Stimulated activated effector memory CD8-positive, alpha-beta T cell treated with anti-CD3 and anti-CD28 coated beads, Interleukin-12 subunit alpha, Interleukin-12 subunit beta, amount 100 ng/mL, for 72 hours (primary cell): ENCODE data around the gene TTLL10.
"Not testable (repeated sequence)": the region's sequence is repeated elsewhere in the genome, so short reads cannot be mapped to it uniquely, and the experiment has no call there.

ENCODE experiments used
- ATAC-seq: fragments of 150-1000 bp; cut with Tn5 transposase; 2 replicates; pipeline ENCODE4 v1.10.0; 2021
- DNase-seq, 2 donors: peaks; one replicate each; pipeline ENCODE4 v3.0.0; 2021 to 2022; ENCODE audit warnings: low spot score in 2 of 2
- H3K27ac Mint-ChIP-seq: one replicate; pipeline ENCODE4 v1.8.0; 2022; ENCODE audit warnings: mild to moderate bottlenecking, mixed read lengths
- H3K36me3 Mint-ChIP-seq: one replicate; pipeline ENCODE4 v1.8.0; 2022; ENCODE audit warnings: mild to moderate bottlenecking, mixed read lengths
- H3K4me1 Mint-ChIP-seq: one replicate; pipeline ENCODE4 v1.8.0; 2022; ENCODE audit warnings: mixed read lengths
- H3K4me3 Mint-ChIP-seq: one replicate; pipeline ENCODE4 v1.8.0; 2022; ENCODE audit warnings: mild to moderate bottlenecking, mixed read lengths
- H3K9me3 Mint-ChIP-seq: one replicate; pipeline ENCODE4 v1.8.0; 2022; ENCODE audit warnings: mixed read lengths

TTLL10 gene

DNA sequence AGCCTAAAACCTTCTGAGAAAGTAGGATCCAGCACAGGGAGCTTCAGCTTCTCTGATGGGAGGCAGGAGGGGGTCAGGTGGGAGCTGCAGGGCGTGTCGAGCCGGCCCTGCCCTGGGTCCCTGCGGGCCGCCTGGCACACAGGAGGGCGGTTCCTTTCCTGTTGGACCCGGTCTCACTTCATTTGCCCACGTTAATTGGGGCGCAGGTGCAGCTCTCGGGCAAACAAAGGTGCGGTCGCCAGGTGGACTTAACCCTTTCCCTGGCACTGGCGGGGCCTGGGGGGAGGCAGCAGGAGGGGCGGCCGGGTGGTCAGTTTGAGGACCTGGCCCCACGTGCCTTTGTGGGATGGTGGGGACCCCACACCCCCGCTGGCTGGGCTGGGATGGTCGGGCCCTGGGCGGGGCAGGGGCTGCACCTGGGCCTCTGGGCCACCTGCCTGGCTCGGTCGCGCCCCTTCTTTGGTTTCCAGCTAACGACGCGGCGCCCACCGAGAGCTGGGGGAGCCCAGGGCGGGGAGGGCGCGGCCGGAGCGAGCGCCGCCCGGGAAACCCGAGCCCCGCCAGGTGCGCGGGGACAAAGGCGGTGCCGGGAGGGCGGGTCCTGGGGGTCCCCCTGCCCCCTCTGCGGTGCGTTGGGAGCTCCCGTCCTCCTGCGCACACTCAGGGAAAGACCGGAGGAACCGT is 37.0 kb upstream of the TTLL10 start:
- H3K27ac Mint-ChIP-seq = no peak overlapping the region
- H3K4me1 Mint-ChIP-seq = peaks cover 17% of the 10 kb centered on the region
- H3K4me3 Mint-ChIP-seq = peak overlapping the region; percentile 57

DNA sequence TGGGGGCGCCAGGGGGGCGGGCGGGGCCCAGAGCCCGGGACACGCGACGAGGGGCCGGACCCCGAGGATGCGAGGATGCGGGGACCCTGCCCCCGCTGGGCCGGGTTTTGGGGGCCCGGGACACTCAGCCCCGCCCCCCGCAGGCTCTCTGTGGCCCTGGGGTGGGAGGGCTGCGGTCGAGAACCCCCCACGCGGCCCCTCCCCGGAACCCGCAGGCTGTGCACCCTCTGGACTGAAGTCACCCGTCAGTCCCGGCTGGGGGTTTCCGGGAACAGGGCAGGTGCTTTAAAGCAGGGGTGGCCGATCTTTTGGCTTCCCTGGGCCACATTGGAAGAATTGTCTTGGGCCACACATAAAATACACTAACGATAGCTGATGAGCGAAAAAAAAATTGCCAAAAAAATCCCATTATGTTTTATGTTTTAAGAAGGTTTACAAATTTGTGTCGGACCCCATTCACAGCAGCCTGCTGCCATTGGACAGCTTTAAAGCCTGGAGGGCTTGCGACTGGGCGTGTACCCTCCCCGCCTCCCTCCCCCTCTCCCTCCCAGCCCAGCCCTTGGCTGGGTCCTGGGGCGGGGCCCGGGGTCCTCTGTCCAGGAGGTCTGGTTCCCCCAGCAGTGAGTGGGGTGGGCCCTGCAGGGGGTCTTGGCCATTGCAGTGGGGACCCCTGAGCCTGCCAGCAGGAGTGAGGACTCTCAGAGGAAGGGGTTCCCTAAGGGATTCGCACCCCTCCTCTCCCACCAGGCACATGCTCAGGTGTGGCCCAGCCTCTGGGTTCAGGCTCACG is 36.2 kb upstream of the TTLL10 start:
- peaks cover 5% of the 10 kb centered on the region for H3K36me3 Mint-ChIP-seq
- H3K4me1 Mint-ChIP-seq = peaks cover 22% of the 10 kb centered on the region
- H3K27ac Mint-ChIP-seq = peak overlapping the region; percentile 81
- H3K9me3 Mint-ChIP-seq = no peaks in the 10 kb centered on the region
- peak overlapping the region; percentile 57 for H3K4me3 Mint-ChIP-seq
- DNase-seq (peak; percentile 55 to 77), ATAC-seq (peak; percentile 82)

More for the DNA sequence above, 37.0 kb upstream of the TTLL10 start:
- H3K36me3 Mint-ChIP-seq = peaks cover 5% of the 10 kb centered on the region
- no peaks in the 10 kb centered on the region for H3K9me3 Mint-ChIP-seq
- ATAC-seq = peak; percentile 17
- DNase-seq = no peak

GRCh38 chr1:1140673-1141072 is 33.0 kb upstream of the TTLL10 start:
- DNase-seq = no peak

DNA sequence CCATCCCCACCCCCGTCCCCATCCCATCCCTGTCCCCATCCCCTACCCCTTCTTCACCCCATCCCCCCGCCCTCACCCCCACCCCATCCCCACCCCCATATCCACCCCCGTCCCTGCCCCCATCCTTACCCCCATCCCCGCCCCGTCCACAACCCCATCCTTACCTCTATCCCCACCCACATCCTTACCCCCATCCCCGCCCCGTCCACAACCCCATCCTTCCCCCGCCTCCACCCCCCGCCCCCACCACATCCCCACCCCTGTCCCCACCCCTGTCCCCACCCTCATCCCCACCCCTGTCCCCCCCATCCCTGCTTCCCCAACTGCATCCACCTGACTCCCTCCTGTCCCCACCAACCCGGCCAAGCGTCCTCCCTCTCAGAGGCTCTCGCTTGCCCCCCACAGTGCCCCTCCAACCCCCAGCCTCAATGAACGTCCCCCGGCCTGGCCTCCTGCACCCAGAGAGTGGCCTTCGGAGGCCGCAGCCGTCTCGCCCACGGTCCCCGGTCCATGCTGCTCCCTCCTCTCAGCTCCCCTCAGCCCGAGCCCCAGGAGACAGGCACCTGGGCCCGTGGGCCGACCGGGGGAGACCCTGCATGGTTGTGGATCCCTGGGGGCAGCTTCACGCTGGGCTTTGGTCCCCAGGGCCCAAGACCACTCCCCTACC is 32.3 kb upstream of the TTLL10 start:
- Mint-ChIP-seq H3K36me3 (peaks cover 5% of the 10 kb centered on the region), H3K4me3 (no peak overlapping the region), H3K9me3 (no peaks in the 10 kb centered on the region), H3K4me1 (peaks cover 35% of the 10 kb centered on the region), H3K27ac (peak overlapping the region; percentile 23)
- DNase-seq = no peak
- ATAC-seq = no peak

More at GRCh38 chr1:1140673-1141072, 33.0 kb upstream of the TTLL10 start:
- Mint-ChIP-seq H3K36me3 (peaks cover 5% of the 10 kb centered on the region), H3K4me3 (no peak overlapping the region), H3K4me1 (peaks cover 39% of the 10 kb centered on the region), H3K27ac (no peak overlapping the region), H3K9me3 (no peaks in the 10 kb centered on the region)
- ATAC-seq = no peak

GRCh38 chr1:1141911-1142250 is 31.8 kb upstream of the TTLL10 start:
- peaks cover 5% of the 10 kb centered on the region for H3K36me3 Mint-ChIP-seq
- peak overlapping the region; percentile 88 for H3K27ac Mint-ChIP-seq
- H3K9me3 Mint-ChIP-seq = no peaks in the 10 kb centered on the region
- DNase-seq (no peak), ATAC-seq (no peak)
- H3K4me1 Mint-ChIP-seq = peaks cover 32% of the 10 kb centered on the region
- no peak overlapping the region for H3K4me3 Mint-ChIP-seq

DNA sequence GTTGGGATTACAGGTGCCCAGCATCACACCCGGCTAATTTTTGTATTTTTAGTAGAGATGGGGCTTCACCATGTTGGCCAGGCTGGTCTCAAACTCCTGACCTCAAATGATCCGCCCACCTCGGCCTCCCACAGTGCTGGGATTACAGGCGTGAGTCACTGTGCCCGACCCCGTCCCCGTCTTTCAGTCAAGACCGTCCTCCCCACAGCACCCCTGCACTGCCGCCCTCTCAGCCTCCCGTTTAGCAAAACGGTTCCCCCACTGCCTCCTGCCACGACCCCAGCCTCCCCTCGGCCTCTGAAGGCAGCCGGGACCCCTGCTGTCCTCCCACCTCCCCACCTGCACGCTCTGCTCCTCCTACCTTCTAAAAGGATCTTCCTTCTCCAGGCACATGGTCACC is 31.3 kb upstream of the TTLL10 start:
- Mint-ChIP-seq H3K27ac (peak overlapping the region; percentile 88), H3K4me1 (peaks cover 30% of the 10 kb centered on the region)
- H3K36me3 Mint-ChIP-seq, ATAC-seq, H3K9me3 Mint-ChIP-seq, DNase-seq, H3K4me3 Mint-ChIP-seq: not testable (repeated sequence)

- Mint-ChIP-seq H3K9me3 (no peaks in the 10 kb centered on the region), H3K36me3 (peaks cover 5% of the 10 kb centered on the region), H3K4me3 (no peak overlapping the region), H3K27ac (peak overlapping the region; percentile 88), H3K4me1 (peaks cover 26% of the 10 kb centered on the region)
- DNase-seq = no peak
- ATAC-seq = no peak
Observed at GRCh38 chr1:1142844-1143243, 30.8 kb upstream of the TTLL10 start.

DNA sequence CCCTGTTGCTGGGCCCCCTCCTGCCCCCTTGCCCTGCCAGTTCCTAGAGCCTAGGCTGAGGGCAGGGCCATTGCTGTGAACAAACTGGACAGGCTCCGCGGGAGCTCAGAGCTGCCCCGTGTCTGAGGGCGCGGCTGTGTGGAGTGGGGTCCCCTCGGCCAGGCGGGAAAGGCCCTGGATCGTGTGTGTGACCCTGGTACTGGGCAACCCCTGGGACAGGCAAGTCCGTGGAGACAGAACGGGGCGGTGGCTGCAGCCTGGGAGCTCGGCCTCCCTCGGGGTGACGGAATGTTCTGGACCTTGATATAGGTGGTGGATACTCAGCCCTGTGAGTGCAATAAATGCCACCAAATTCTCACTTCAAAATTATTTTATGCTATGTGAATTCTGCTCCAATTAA is 30.0 kb upstream of the TTLL10 start:
- ATAC-seq = no peak
- no peaks in the 10 kb centered on the region for H3K9me3 Mint-ChIP-seq
- H3K27ac Mint-ChIP-seq = peak overlapping the region; percentile 88
- no peak for DNase-seq
- H3K4me3 Mint-ChIP-seq = peak overlapping the region; percentile 14
- peaks cover 30% of the 10 kb centered on the region for H3K4me1 Mint-ChIP-seq
- H3K36me3 Mint-ChIP-seq = peaks cover 1% of the 10 kb centered on the region

- peaks cover 30% of the 10 kb centered on the region for H3K4me1 Mint-ChIP-seq
- no peaks in the 10 kb centered on the region for H3K36me3 Mint-ChIP-seq
- DNase-seq = no peak
- peak; percentile 68 for ATAC-seq
- peak overlapping the region; percentile 14 for H3K4me3 Mint-ChIP-seq
- H3K27ac Mint-ChIP-seq = peak overlapping the region; percentile 88
- H3K9me3 Mint-ChIP-seq = no peaks in the 10 kb centered on the region
Observed at GRCh38 chr1:1144122-1144842, 29.4 kb upstream of the TTLL10 start.

- Mint-ChIP-seq H3K27ac (no peak overlapping the region), H3K9me3 (no peaks in the 10 kb centered on the region), H3K4me3 (no peak overlapping the region), H3K4me1 (peaks cover 30% of the 10 kb centered on the region), H3K36me3 (no peaks in the 10 kb centered on the region)
- no peak for ATAC-seq
- DNase-seq = no peak
Observed at GRCh38 chr1:1144843-1145546, 28.7 kb upstream of the TTLL10 start.

GRCh38 chr1:1145547-1145914 is 28.1 kb upstream of the TTLL10 start:
- H3K4me1 Mint-ChIP-seq = peaks cover 30% of the 10 kb centered on the region
- DNase-seq = no peak
- H3K9me3 Mint-ChIP-seq = no peaks in the 10 kb centered on the region
- H3K36me3 Mint-ChIP-seq = no peaks in the 10 kb centered on the region
- no peak overlapping the region for H3K4me3 Mint-ChIP-seq
- no peak for ATAC-seq
- H3K27ac Mint-ChIP-seq = no peak overlapping the region

DNA sequence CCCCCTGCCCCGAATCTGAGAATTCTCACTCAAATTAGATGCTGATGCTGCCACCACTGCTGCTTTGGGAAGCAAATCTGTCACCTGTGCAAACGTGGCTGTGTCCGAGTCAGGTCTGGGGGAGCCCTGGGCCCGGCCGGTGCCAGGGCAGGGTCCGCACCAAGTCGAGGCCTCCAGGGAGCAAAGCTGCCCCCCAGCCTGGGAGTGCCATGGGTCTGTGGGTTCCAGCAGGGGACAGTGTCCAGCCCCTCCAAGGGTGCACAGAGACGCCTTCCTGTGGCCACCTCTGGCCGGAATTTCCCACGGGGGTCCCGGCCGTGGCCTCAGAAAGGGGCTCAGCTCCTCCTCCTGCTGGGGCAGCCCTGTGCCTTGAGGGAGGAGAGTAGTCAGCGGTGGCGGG is 27.7 kb upstream of the TTLL10 start:
- H3K27ac Mint-ChIP-seq = no peak overlapping the region

DNA sequence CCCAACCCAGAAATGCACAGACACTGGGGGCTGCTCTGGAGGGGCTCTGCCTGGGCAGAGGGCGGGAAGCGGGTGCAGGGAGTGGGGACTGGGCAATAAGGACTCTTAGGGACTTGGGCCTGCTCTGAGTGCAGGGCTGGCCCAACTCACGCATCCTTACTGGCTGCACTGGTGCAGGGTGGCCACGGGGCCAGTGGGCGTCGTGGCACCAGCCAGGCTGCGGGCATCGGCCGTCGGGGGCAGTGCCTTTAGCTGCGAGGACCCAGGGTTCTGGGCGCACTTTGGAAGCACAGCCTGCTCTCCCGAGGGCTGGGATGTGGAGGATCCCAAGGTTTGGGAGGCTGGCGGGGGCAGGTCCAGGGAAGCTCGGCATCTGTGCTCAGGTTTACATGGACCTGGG is 27.1 kb upstream of the TTLL10 start:
- peaks cover 30% of the 10 kb centered on the region for H3K4me1 Mint-ChIP-seq
- no peak overlapping the region for H3K4me3 Mint-ChIP-seq
- H3K27ac Mint-ChIP-seq = no peak overlapping the region
- H3K36me3 Mint-ChIP-seq = no peaks in the 10 kb centered on the region
- ATAC-seq (no peak), DNase-seq (no peak)
- no peaks in the 10 kb centered on the region for H3K9me3 Mint-ChIP-seq

More for the DNA sequence above, 27.7 kb upstream of the TTLL10 start:
- Mint-ChIP-seq H3K4me1 (peaks cover 30% of the 10 kb centered on the region), H3K36me3 (no peaks in the 10 kb centered on the region), H3K4me3 (no peak overlapping the region), H3K9me3 (no peaks in the 10 kb centered on the region)
- DNase-seq = no peak
- ATAC-seq = no peak

DNA sequence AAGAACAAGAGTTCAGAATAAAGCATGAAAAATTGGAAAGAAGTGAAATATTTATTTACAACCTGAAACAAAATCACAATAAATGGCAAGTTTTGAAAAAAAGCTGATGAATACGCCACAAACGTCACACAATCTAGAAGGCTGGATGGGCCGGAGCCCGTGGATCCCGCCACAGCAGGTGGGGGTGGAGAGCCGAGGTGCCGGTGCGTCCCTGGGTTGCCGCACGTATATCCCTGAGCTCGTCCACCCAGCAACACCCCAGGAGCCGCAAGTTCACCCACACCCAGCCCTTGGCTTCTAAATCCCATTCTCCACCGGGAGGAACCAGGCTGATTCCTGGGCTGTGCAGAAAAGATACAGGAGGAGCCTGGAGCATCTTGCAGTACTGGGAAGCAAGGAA is 25.6 kb upstream of the TTLL10 start:
- Mint-ChIP-seq H3K27ac (peak overlapping the region; percentile 54), H3K36me3 (peaks cover 11% of the 10 kb centered on the region), H3K4me1 (peaks cover 29% of the 10 kb centered on the region), H3K4me3 (no peak overlapping the region), H3K9me3 (peaks cover 10% of the 10 kb centered on the region)
- no peak for ATAC-seq
- no peak for DNase-seq

DNA sequence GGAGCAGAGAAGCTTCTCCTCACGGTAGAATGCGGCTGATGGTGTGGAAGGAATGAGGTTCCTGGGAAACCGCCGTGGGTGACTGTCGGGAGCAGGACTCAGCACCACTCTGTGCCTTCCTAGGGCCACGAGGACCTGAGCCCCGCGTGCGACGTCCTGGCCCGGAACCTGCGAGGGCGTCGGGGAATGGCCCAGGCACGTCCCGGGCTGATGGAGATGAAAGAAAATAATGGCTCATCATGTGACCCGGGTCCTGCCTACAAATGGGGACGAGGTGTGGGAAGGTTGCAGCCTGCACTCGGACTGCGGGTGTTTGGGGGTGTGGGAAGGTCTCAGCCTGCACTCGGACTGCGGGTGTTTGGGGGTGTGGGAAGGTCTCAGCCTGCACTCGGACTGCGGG is 25.1 kb upstream of the TTLL10 start:
- Mint-ChIP-seq H3K36me3 (peaks cover 16% of the 10 kb centered on the region), H3K4me1 (peaks cover 29% of the 10 kb centered on the region), H3K27ac (peak overlapping the region; percentile 54), H3K4me3 (no peak overlapping the region), H3K9me3 (peaks cover 15% of the 10 kb centered on the region)
- ATAC-seq (no peak), DNase-seq (no peak)
